SK-N-SH (cell line): ENCODE measurements around the gene TMEM54.

Experiments
- CTCF ChIP-seq: fragments of 200-600 bp; sonication (generic); IDR thresholded peaks from 2 replicates; pipeline ENCODE4 v1.6.1; 2017; ENCODE audit warnings: antibody characterized with exemption, mild to moderate bottlenecking, moderate library complexity
- POLR2AphosphoS5 ChIP-seq: IDR thresholded peaks from 2 replicates; pipeline ENCODE4 v1.6.1; 2012; ENCODE audit warnings: low read depth, low read length
- TAF1 ChIP-seq: IDR thresholded peaks from 2 replicates; pipeline ENCODE4 v1.6.1; 2012; ENCODE audit warnings: low read depth, mild to moderate bottlenecking, low read length, moderate library complexity, borderline replicate concordance
- ZBTB33 ChIP-seq: IDR thresholded peaks from 2 replicates; pipeline ENCODE4 v1.4.0; 2012; ENCODE audit warnings: low read depth, borderline replicate concordance

- no peak for TF ChIP-seq ZBTB33
- TF ChIP-seq POLR2AphosphoS5 = no peak
- TF ChIP-seq TAF1 = no peak
- TF ChIP-seq CTCF = no peak
These were observed 4.7 kb downstream of the TMEM54 start for GRCh38 chr1:32896451-32896850.
